EL (cell line): ENCODE measurements around the gene AP4B1.

Experiments
- DNase-seq: peaks from one replicate; pipeline ENCODE4 v3.0.0-alpha.2; 2016

The AP4B1 gene

DNA sequence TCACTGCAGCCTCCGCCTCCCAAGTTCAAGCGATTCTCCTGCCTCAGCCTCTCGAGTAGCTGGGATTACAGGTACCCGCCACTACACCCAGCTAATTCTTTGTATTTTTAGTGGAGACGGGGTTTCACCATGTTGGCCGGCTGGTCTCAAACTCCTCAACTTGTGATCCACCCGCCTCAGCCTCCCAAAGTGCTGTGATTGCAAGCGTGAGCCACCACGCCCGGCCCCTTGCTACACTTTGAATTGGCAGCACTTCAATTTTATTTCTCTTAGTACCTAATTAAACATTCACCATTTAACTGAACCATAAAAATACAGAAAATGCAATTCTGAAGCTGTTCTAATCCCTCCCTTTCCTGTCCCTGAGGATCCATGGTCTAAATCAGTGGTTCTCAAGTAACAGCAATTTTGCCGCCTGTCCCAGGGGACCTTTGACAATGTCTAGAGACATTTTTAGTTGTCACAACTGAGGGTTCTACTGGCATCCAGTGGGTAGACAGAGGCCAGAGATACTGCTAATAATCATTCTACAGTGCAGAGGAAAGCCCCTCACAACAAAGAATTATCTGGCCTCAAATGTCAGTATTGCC is 12.9 kb downstream of the AP4B1 start:
- DNase-seq: no peak

DNA sequence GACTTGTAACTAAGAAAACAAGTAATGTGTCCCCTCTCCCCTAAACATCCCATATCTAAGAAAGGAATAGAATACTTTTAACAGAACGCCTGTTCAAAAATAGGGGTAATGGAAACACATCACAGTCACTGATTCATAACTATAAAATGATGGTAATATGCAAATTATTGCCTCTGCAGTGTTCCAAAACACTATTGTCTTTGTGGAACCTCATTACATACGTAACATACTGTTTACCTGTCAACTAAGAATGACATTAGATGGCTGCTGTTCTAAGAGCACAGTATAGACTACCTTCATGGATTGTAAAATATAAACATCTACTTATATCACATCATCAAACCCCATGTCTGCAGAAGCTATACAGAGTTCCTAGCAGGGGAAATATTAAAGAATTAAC is 13.8 kb downstream of the AP4B1 start:
- DNase-seq: no peak

GRCh38 chr1:113887402-113888175 is 17.0 kb downstream of the AP4B1 start, which contains the start of gene BCL2L15:
TSS of gene BCL2L15 (minus strand) at chr1:113887581. CDS start at chr1:113887375, 206 bp downstream.
- no peak for DNase-seq

DNA sequence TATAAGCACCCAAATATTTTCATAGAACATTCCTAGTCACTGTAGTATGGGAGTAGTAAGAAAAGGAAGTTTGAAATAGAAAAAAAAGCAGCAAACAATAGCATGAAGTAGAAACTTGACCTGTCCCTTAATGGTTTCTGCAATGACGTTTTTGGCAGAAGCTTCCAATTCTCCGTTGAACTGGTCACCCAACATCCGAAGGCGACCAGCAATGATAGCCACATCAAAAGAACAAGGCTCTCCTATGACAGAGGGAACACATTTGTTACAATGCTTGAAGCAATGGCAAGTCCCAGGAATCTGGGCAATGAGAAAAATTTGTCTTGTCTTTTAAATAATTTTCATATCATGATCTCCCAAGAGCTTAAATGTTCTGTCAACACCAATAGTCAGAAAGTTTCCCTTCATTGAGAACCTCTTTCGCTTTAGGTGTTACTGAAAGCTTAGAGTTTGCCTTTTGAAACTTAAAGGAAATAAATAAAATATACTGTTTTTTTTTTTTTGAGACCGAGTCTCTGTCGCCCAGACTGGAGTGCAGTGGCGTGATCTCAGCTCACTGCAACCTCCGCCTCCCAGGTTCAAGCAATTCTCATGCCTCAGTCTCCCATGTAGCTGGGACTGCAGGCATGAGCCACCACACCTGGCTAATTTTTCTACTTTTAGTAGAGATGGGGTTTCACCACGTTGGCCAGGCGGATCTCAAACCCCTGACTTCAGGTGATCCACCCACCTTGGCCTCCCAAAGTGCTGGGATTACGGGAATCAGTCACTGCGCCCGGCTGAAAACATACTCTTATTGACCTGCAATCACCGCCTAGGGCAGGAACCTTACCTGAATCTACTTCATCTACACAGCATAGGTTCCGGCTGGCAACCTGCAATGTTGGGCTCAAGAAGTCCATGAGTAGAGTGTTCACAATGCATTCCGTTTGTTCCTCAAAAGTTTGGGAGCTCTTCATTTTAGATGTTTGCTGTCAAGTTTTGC is 17.9 kb downstream of the AP4B1 start:
- DNase-seq: no peak

DNA sequence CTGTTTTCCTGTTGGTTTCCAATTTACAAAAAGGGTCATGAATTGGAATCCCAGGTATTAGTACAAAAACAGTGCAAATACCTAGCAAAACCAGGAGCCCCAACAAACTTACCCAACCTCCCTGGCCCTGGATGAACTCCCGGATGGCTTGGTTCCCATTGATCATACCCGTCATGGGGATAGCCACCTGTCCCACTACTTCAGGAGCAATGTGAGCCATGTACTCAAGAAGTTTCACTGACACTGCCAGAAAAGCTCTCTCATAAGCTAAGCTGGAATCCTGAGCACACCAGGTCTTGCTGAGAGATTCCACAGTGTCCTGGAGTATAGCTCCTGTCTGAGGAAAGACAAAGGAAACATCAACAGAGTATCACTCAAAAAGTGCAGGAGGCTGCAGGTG is 22.9 kb downstream of the AP4B1 start:
- DNase-seq: no peak

GRCh38 chr1:113879739-113880038 is 24.9 kb downstream of the AP4B1 start:
- DNase-seq: no peak

GRCh38 chr1:113876176-113876575 is 28.4 kb downstream of the AP4B1 start:
- DNase-seq: no peak

DNA sequence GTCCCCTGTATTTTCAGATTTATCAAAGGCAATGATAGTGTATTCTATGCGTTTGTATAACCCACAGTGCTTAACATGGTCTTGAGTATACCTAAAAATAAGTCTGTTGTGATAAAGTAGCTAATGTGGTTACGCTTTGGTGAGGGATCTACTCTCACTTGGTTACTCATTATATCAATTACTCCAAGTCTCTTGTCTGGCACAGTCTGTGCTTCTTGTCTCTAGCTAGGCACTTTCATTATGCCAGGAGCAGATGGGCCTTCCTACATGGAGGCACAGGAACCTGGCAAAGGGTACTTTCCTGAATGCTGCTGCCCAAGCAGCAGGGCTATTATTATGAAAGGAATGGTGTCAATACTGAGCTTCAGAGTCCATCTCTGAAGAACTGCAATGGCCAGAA is 28.9 kb downstream of the AP4B1 start:
- DNase-seq: no peak

DNA sequence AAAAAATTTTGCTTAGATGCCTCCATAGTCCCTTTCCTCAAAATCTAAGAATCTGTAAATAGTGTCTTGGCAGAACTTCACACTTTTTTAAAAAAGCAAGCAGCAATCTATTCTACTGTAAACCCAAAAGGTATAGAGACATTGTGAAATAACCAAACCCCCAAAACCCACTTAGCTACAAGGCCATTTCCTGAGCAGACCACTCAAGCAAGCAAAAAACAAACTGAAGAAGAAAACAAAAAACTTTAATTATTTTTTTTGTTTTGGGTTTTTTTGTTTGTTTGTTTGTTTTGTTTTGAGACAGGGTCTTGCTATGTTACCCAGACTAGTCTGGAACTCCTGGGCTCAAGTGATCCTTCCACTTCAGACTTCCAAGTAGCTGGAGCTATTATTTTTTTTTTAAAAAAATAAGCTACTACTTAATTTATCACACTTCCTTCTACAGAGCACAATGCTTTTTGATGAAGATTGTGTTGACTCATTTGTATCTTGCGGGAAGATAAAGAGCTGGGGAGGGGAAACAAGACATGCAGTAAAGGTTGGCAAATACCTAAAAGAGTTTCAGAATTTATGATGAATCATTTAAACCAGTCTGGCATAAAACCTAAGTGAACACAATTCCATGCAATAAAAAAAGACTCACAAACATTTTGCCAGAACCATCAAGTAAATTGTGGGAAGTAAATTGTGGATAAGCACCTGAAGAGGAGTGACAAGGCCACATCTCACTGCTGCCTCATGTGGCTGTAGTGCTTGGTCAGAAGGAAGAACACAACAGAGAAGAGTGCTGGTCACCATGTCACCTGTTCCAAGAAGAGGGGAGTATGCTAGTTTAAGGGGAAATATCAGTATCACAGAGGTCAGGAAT is 30.4 kb downstream of the AP4B1 start:
- DNase-seq: peak; percentile 10

GRCh38 chr1:113872219-113872935 is 32.2 kb downstream of the AP4B1 start:
- no peak for DNase-seq

DNA sequence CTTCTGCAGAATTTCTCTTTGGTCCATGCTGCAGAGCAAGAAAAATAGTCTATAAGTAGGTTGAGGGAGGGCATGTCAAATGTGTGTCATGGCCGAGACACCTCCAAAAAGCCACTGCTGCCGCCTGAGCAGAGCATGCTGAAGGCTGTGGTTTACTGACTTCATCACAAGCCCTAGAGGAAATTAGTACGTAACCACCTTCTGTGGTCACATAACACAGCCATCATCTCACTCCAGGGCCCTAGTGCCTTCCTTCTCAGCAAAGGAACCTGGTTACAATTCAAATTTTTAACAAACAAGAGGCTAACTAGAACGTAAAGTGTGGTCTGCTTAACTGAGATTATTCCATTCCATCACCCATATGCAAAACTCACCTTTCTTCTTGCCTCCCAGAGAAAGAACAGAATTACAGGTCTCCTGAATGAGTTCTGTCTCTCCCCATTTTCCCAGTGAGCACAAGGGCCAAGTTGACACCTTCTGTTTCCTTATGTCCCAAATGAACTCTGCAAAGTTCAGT is 32.9 kb downstream of the AP4B1 start, which contains the start of gene PTPN22:
TSS of gene PTPN22 (minus strand) at position 116 of the 517 bp plus-strand sequence.
- peak; percentile 83 for DNase-seq

DNA sequence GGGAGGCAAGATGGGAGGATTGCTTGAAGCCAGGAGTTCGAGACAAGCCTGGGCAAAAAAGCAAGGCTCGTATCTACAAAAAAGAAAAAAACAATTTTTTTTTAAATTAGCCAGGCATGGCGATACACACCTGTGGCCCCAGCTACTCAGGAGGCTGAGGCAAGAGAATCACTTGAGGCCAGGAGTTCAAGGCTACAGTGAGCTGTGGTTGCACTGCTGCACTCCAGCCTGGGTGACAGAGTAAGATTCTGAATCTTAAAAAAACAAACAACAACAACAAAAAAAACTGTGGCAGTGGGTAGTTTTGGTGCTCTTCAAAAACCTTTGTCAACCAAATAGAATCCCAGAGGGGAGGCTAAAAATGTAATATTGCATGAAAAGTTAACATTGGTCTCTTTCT is 33.8 kb downstream of the AP4B1 start:
- DNase-seq: no peak

GRCh38 chr1:113868387-113869083 is 36.1 kb downstream of the AP4B1 start:
- peak; percentile 59 for DNase-seq

GRCh38 chr1:113861641-113862040 is 43.0 kb downstream of the AP4B1 start:
- no peak for DNase-seq

- peak; percentile 78 for DNase-seq
Measured at GRCh38 chr1:113860891-113861290, 43.7 kb downstream of the AP4B1 start.

DNA sequence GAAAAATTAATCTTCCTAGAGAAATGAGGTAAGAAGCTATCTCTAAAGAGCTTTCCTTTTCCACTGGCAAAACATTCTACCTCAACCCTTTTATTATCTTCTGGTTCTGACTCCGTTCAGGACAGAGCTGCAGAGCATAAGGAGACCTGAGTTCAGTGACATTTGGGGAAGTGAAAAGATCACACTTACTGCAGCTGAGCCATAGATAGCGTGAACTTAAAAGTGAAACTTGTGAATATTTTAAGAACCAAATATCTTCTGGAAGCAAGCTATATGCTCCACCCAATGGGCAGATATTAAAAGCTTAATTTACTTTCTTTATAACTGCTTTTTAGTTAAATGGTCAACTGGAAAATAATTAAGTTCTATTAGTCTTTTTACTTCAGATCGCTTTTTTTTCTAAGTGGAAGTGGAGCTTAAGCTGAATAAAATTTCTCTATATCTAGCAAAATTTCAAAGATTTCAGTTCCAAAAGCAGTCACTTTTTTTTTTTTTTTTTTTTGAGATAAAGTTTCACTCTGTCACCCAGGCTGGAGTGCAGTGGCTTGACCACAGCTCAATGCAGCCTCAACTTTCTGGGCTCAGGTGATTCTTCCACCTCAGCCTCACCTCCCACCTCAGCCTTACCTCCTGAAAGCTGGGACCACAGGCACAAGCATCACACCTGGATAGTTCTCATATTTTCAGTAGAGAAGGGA is 45.0 kb downstream of the AP4B1 start:
- DNase-seq: no peak

DNA sequence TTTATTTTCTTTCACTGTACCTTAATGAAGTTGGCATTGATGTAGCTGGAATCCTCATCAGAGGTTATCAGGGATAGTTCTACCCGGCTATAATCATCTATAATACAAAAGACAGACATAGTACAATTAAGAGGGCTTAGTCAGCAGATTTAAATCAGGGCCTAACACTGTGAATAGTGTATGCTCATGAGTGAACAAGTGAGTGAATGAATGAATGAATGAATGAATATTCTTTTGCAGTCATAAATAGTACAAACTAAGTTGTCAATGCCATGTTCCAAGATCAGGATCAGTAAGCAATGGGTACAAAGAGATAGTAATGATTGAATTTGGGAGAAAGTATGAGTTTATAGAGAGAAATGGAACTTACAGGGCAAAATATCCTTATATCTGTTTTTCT is 45.6 kb downstream of the AP4B1 start:
- DNase-seq: no peak

- DNase-seq: no peak
Measured at GRCh38 chr1:113858418-113858817, 46.2 kb downstream of the AP4B1 start.

DNA sequence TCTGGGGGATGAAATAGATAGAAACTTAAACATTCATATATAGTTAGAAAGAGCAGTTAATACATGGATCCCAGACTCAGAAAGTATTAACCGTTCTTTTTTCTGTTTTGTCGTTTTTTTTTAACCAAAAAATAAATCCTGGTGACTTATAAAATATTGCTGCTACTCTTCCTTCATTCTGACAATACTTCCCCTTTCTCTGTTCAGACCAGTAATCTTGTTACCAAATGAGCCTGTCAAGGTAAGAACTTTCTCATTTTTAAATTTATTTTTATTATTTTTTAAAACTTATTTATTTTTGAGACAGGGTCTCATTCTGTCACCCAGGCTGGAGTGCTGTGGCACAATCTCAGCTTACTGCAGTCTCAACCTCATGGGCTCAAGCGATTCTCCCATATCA is 46.8 kb downstream of the AP4B1 start:
- no peak for DNase-seq

- DNase-seq: no peak
Measured at GRCh38 chr1:113856401-113856790, 48.2 kb downstream of the AP4B1 start.
